ENCODE results near the gene SAPCD1. TPM values are rescaled to one million over a fixed set of nuclear protein-coding genes. Genes with fewer than 3 reads are reported as not detected.
A peak's percentile ranks its signal among the peaks of the same experiment; 100 is the strongest.

The SAPCD1 gene
- total and polyA plus RNA-seq, 2 donors from 2014 or later: 6.5 to 6.8 TPM

DNA sequence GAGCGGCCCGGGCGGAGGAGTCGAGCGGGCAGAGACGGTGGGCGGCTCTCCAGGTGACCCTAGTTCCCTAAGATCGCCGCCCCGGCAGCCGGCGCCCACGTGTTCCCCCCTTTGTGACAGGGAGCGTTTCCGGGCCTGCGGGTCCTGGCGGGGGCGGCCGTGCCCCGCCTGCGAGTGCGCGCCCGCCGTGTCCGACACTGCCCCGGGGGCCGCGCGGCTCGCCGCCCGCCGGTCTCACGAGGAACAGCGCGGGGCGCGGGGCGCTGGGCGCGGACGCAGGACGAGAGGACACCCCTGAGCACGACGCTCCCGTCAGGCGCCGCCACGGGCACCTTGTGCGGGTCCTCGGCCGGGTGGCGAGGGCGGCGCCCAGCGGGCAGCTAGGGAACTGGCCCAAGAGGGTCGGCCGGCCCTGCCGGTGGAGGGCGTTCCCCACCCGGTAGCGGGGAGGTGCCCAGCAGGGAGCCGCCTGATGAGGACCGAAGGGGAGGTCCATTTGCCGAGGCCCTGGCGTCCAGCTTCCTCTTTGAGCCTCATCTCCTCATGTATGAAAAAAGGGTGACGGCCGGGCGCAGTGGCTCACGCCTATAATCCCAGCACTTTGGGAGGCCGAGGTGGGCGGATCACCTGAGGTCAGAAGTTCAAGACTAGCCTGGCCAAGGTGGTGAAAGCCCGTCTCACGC is 33.3 kb downstream of the SAPCD1 start, which contains the start of gene VARS1:
Gene VARS1 (minus strand): TSS at position 137 of the 683 bp plus-strand sequence. CDS start 535 bp downstream, outside the sequence.
- peak; percentile 90 to 98 (median 94) for DNase-seq
- H3K4me3 ChIP-seq (ENCODE audit: low read length in 3 of 3): peak within 1 kb of the TSS; percentile 78 to 94 (median 91)
- intact Hi-C loops (cut with DNase I): no loop called here
- FAIRE-seq: no peak
- H3K27me3 ChIP-seq (ENCODE audit: control insufficient read depth, insufficient read depth, low read length): no peaks in the 10 kb centered on the region
- H3K36me3 ChIP-seq (ENCODE audit: control insufficient read depth in 2 of 3, insufficient read depth in 3 of 3, low read length in 3 of 3): no peaks in the 10 kb centered on the region
- H3K9ac ChIP-seq (ENCODE audit: low read length in 3 of 3): peak within 1 kb of the TSS; percentile 76 to 99 (median 98)
- H3K4me1 ChIP-seq (ENCODE audit: control insufficient read depth in 2 of 3, insufficient read depth in 2 of 3, low read depth in 1 of 3, low read length in 3 of 3): peaks cover 0 to 5% (median 0%) of the 10 kb centered on the region in 3 donors
- TF ChIP-seq CTCF (IDR thresholded peaks at IDR 0.05; ENCODE audit: borderline replicate concordance, extremely low read depth, insufficient read depth): peak; percentile 83
- H3K9me3 ChIP-seq (ENCODE audit: control insufficient read depth in 2 of 3, insufficient read depth in 1 of 3, low read length in 3 of 3): no peaks in the 10 kb centered on the region
- peak within 1 kb of the TSS; percentile 91 to 92 for H3K27ac ChIP-seq (ENCODE audit: low read depth in 2 of 2, low read length in 2 of 2)

DNA sequence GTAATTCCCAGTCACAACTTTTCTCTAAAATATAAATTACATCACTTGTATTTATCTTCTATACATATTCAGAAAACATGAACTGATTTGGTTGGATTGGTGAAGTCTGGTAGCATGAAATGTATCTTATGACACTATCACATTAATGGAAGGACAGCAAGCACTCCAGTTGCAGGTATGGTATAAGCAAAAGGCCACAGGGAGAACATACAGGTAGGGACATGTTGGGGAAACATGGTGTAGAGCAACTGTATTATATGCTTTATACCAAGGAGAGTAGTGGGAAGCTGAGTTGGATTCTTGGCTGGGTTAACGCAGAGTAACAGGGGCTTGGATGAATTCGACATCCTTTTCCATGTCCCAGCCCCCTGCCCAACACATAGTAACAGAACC is 34.5 kb downstream of the SAPCD1 start:
- Histone ChIP-seq H3K9ac (ENCODE audit: low read length in 3 of 3) (no peak overlapping the region), H3K4me1 (ENCODE audit: control insufficient read depth in 2 of 3, insufficient read depth in 2 of 3, low read depth in 1 of 3, low read length in 3 of 3) (peaks cover 0 to 5% (median 0%) of the 10 kb centered on the region in 3 donors), H3K4me3 (ENCODE audit: low read length in 3 of 3) (no peak overlapping the region), H3K27ac (ENCODE audit: low read depth in 2 of 2, low read length in 2 of 2) (no peak overlapping the region), H3K36me3 (ENCODE audit: control insufficient read depth in 2 of 3, insufficient read depth in 3 of 3, low read length in 3 of 3) (no peaks in the 10 kb centered on the region), H3K9me3 (ENCODE audit: control insufficient read depth in 2 of 3, insufficient read depth in 1 of 3, low read length in 3 of 3) (no peaks in the 10 kb centered on the region), H3K27me3 (ENCODE audit: control insufficient read depth, insufficient read depth, low read length) (no peaks in the 10 kb centered on the region)
- FAIRE-seq (no peak), DNase-seq (no peak)
- TF ChIP-seq CTCF (IDR thresholded peaks at IDR 0.05; ENCODE audit: borderline replicate concordance, extremely low read depth, insufficient read depth): no peak
- intact Hi-C loops (cut with DNase I): no loop called here

DNA sequence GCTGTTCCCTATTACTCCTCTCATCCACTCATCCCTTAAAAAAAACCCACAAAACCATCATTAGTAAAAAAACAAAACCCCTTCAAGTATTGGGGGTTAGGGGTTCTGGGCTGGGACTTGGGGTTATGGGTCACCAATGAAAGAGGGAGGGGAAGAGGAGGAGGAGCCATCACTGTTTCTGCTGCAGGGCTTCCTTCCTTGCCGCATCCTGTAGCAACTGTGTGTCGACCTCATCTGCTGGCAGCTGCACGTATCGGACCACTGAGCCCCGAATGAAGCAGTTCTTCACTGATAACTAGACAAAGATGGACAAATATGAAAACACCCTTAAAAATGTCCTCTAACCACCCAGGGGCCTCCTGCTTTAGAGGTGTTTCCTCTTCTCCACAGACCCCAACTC is 35.1 kb downstream of the SAPCD1 start:
- Histone ChIP-seq H3K36me3 (ENCODE audit: control insufficient read depth in 2 of 3, insufficient read depth in 3 of 3, low read length in 3 of 3) (no peaks in the 10 kb centered on the region), H3K27ac (ENCODE audit: low read depth in 2 of 2, low read length in 2 of 2) (no peak overlapping the region), H3K4me3 (ENCODE audit: low read length in 3 of 3) (no peak overlapping the region), H3K9ac (ENCODE audit: low read length in 3 of 3) (no peak overlapping the region), H3K27me3 (ENCODE audit: control insufficient read depth, insufficient read depth, low read length) (no peaks in the 10 kb centered on the region), H3K4me1 (ENCODE audit: control insufficient read depth in 2 of 3, insufficient read depth in 2 of 3, low read depth in 1 of 3, low read length in 3 of 3) (peaks cover 0 to 5% (median 0%) of the 10 kb centered on the region in 3 donors), H3K9me3 (ENCODE audit: control insufficient read depth in 2 of 3, insufficient read depth in 1 of 3, low read length in 3 of 3) (no peaks in the 10 kb centered on the region)
- DNase-seq (no peak), FAIRE-seq (no peak)
- TF ChIP-seq CTCF (IDR thresholded peaks at IDR 0.05; ENCODE audit: borderline replicate concordance, extremely low read depth, insufficient read depth): no peak
- intact Hi-C loops (cut with DNase I): no loop called here
